SK-N-MC (cell line): ENCODE measurements around the gene PTPRG.

ENCODE experiments used
- DNase-seq: peaks from one replicate; pipeline ENCODE4 v3.0.0-alpha.2; 2011; ENCODE audit warnings: low read depth, low spot score
- H3K27ac ChIP-seq: fragments of 200-600 bp; sonication (generic); 2 replicates; pipeline ENCODE4 v1.5.1; 2016; ENCODE audit warnings: mixed run types
- H3K36me3 ChIP-seq: fragments of 200-600 bp; sonication (generic); 2 replicates; pipeline ENCODE4 v1.6.1; 2017; ENCODE audit warnings: antibody characterized with exemption, low read length, mixed read lengths; ENCODE audit not compliant: insufficient read depth
- H3K4me3 ChIP-seq: fragments of 200-600 bp; sonication (generic); 2 replicates; pipeline ENCODE4 v1.5.1; 2016
- H3K9ac ChIP-seq: fragments of 200-600 bp; sonication (generic); 2 replicates; pipeline ENCODE4 v1.8.0; 2017; ENCODE audit warnings: mixed run types, mixed read lengths; ENCODE audit not compliant: insufficient read length
- H3K9me3 ChIP-seq: fragments of 200-600 bp; sonication (generic); 2 replicates; pipeline ENCODE4 v1.6.1; 2017; ENCODE audit warnings: low read depth, mild to moderate bottlenecking, antibody characterized with exemption, low read length, moderate library complexity, mixed read lengths
- EZH2 ChIP-seq: fragments of 200-600 bp; sonication (generic); IDR thresholded peaks from one replicate; pipeline ENCODE4 v1.6.1; 2017; ENCODE audit warnings: antibody characterized with exemption
- FOXP2 ChIP-seq: optimal IDR thresholded peaks from 2 replicates; pipeline ENCODE3; 2011; ENCODE audit warnings: mild to moderate bottlenecking, moderate library complexity; ENCODE audit not compliant: insufficient read depth; ENCODE audit errors: extremely low read length, control extremely low read depth
- POLR2AphosphoS5 ChIP-seq: IDR thresholded peaks from 2 replicates; pipeline ENCODE4 v1.6.1; 2012; ENCODE audit warnings: mild to moderate bottlenecking, low read depth, low read length, borderline replicate concordance

The PTPRG gene

GRCh38 chr3:61882253-61882652 lies 320.9 kb downstream of the PTPRG start:
- TF ChIP-seq EZH2, result no peak
- TF ChIP-seq POLR2AphosphoS5, result no peak
- no peak for TF ChIP-seq FOXP2
- no peaks in the 10 kb centered on the region for H3K36me3 ChIP-seq
- no peak overlapping the region for H3K27ac ChIP-seq
- H3K9me3 ChIP-seq, result no peaks in the 10 kb centered on the region
- DNase-seq, result no peak
- no peak overlapping the region for H3K9ac ChIP-seq
- no peak overlapping the region for H3K4me3 ChIP-seq

DNA sequence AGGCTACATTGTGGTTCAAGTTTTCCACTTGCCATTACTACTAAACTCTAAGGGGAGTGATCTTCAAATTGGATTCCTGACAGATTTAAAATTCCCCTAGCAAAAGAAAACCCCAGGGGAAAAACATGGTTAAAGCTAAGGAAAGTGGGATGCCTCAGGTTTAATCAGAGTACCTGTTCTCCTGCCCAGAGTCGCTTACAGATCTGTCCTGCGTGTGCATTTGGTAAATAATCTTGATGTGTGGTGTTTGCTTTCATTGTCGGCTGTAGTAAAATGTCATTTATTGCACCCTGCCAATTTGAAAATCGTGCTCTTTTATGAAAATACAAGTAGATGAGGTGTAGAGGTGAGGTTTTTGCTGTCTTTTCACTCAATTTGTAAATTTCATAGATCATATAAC lies 323.4 kb downstream of the PTPRG start:
- no peak for TF ChIP-seq EZH2
- no peak for TF ChIP-seq FOXP2
- no peak for TF ChIP-seq POLR2AphosphoS5
- no peaks in the 10 kb centered on the region for H3K36me3 ChIP-seq
- H3K9ac ChIP-seq, result no peak overlapping the region
- H3K9me3 ChIP-seq, result no peaks in the 10 kb centered on the region
- no peak for DNase-seq
- no peak overlapping the region for H3K27ac ChIP-seq
- no peak overlapping the region for H3K4me3 ChIP-seq

DNA sequence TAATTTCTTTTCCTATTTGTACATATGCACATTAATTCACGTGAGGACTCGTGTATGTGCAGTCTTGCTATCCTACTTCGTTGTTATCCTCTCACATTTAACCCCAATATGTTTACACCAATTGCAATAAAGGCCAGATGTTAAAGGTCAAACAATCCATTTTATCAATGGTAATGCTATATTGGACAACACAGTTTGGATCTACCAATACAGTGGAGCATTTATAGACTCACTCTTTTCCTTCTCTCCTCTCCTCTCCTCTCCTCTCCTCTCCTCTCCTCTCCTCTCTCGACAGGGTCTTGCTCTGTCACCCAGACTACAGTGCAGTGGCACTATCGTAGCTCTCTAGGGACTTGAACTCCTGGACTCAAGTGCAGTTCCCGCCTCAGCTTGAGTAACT lies 324.0 kb downstream of the PTPRG start:
- no peak overlapping the region for H3K27ac ChIP-seq

GRCh38 chr3:61887206-61887605 lies 325.8 kb downstream of the PTPRG start:
- no peak for DNase-seq
- Histone ChIP-seq H3K27ac (no peak overlapping the region), H3K4me3 (no peak overlapping the region), H3K36me3 (no peaks in the 10 kb centered on the region), H3K9me3 (no peaks in the 10 kb centered on the region), H3K9ac (no peak overlapping the region)
- TF ChIP-seq EZH2 (no peak), FOXP2 (no peak), POLR2AphosphoS5 (no peak)

More for the DNA sequence above, 324.0 kb downstream of the PTPRG start:
- DNase-seq, result no peak
- Histone ChIP-seq H3K9me3 (no peaks in the 10 kb centered on the region), H3K36me3 (no peaks in the 10 kb centered on the region), H3K9ac (no peak overlapping the region), H3K4me3 (no peak overlapping the region)
- no peak for TF ChIP-seq FOXP2
- TF ChIP-seq EZH2, result no peak
- TF ChIP-seq POLR2AphosphoS5, result no peak

DNA sequence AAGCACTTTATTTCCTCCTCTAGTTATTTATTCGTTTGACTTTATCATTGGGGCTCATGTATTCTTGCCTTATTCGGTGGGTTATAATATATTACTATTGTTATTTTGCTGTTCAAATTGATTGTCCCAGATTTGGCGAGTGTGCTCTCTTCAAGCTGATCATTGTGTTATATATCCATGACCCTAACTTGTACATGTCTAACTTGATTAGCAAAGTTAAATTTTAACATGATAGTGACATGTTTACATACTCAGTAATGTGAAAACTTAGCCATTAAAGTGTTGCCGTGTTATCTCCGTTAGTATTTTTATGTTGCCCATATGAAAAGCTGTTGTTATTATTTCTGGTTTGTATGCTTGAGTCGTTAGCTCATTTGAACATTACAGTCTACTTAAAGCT lies 327.9 kb downstream of the PTPRG start:
- H3K9me3 ChIP-seq, result no peaks in the 10 kb centered on the region
- no peak overlapping the region for H3K4me3 ChIP-seq
- no peak overlapping the region for H3K9ac ChIP-seq
- no peak for DNase-seq
- TF ChIP-seq EZH2 (no peak), POLR2AphosphoS5 (no peak), FOXP2 (no peak)
- no peaks in the 10 kb centered on the region for H3K36me3 ChIP-seq
- H3K27ac ChIP-seq, result no peak overlapping the region

GRCh38 chr3:61890167-61890566 lies 328.8 kb downstream of the PTPRG start:
- no peak for DNase-seq
- Histone ChIP-seq H3K9ac (no peak overlapping the region), H3K4me3 (no peak overlapping the region), H3K36me3 (no peaks in the 10 kb centered on the region), H3K9me3 (no peaks in the 10 kb centered on the region), H3K27ac (no peak overlapping the region)
- TF ChIP-seq POLR2AphosphoS5 (no peak), EZH2 (no peak), FOXP2 (no peak)

- no peaks in the 10 kb centered on the region for H3K9me3 ChIP-seq
- H3K36me3 ChIP-seq, result no peaks in the 10 kb centered on the region
- no peak overlapping the region for H3K27ac ChIP-seq
- no peak overlapping the region for H3K4me3 ChIP-seq
- TF ChIP-seq EZH2, result no peak
- H3K9ac ChIP-seq, result no peak overlapping the region
- no peak for DNase-seq
Measured at GRCh38 chr3:61890586-61890985, 329.2 kb downstream of the PTPRG start.

- Histone ChIP-seq H3K9ac (no peak overlapping the region), H3K36me3 (no peaks in the 10 kb centered on the region), H3K9me3 (no peaks in the 10 kb centered on the region), H3K27ac (no peak overlapping the region), H3K4me3 (no peak overlapping the region)
- no peak for DNase-seq
- TF ChIP-seq FOXP2, result no peak
- no peak for TF ChIP-seq EZH2
- TF ChIP-seq POLR2AphosphoS5, result no peak
Measured at GRCh38 chr3:61892891-61893290, 331.5 kb downstream of the PTPRG start.

DNA sequence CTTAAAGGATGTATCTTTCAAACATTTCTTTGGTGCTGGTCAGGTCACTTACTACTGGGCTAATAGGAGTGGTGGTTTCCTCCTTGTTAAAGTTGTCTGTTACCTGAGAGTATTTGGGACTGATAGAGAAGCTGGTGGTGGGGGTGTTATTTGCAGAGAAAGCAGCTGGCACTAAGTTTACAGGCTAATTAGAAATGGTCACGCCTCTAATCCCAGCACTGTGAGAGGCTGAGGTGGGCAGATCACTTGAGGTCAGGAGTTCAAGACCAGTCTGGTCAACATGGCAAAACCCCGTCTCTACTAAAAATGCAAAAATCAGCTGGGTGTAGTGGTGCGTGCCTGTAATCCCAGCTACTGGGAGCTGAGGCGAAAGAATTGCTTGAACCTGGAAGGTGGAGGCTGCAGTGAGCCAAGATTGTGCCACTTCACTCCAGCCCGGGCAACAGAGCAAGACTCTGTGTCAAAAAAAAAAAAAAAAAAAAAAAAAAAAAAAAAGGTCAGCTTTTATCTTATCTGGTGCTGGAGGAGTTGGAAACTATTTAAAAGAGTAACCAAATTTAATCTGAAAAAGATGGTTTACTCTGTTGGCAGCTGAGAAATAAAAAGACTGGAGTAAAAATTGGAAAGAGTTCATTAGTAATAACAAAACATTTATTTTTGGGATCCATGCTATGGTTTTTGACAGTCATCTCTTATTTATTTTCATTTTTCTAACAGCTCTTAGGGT lies 332.6 kb downstream of the PTPRG start:
- no peaks in the 10 kb centered on the region for H3K9me3 ChIP-seq

More for the DNA sequence above, 332.6 kb downstream of the PTPRG start:
- Histone ChIP-seq H3K27ac (no peak overlapping the region), H3K36me3 (no peaks in the 10 kb centered on the region), H3K9ac (no peak overlapping the region), H3K4me3 (no peak overlapping the region)
- no peak for DNase-seq
- TF ChIP-seq POLR2AphosphoS5 (no peak), EZH2 (no peak), FOXP2 (no peak)
